ENCODE data around the gene AP4M1.
A peak's percentile ranks its signal among the peaks of the same experiment; 100 is the strongest.

Gene AP4M1, protein sequence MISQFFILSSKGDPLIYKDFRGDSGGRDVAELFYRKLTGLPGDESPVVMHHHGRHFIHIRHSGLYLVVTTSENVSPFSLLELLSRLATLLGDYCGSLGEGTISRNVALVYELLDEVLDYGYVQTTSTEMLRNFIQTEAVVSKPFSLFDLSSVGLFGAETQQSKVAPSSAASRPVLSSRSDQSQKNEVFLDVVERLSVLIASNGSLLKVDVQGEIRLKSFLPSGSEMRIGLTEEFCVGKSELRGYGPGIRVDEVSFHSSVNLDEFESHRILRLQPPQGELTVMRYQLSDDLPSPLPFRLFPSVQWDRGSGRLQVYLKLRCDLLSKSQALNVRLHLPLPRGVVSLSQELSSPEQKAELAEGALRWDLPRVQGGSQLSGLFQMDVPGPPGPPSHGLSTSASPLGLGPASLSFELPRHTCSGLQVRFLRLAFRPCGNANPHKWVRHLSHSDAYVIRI

DNA sequence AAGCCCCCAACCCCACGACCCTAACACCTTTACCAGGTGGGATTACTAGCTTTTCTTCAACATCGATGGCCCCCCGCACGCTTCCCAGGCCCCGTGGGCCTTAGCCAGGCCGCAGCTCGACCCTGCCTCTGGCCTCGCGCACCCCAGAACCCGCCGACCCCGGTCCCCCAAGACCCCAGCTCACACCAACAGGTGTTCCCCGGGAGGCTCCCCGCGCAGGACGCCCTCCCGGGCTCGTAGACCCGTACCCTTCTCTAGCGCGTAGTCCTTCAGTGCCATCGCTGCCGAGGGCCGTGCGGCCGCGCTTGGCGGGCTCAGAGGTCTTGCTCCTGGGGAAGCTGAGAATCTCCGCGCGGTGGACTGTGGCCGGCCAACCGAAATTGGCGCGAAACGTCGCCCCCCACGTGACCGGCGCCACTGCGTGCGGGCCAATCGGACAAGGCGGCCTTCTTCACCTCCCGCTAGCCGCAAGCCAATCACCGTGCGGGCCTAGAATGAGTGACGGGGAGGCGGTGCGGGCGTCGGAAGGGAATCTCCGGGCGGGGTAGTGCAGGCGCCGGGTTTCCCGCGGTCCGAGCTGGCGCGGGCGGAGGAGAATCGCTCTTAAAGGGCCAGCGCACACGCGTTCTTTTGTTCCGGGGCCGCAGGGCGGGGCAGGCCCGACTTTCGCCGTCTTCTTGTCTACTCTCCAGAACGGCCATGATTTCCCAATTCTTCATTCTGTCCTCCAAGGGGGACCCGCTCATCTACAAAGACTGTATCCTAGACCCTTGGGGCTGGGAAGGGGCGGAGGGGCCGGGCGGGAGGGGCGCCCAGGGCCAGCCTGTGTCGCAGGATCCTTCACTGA is at the start of gene AP4M1, which contains the start of gene MCM7:
Gene AP4M1 (plus strand): TSS at position 628 of the 847 bp plus-strand sequence. CDS start 72 bp downstream, at position 700.
Gene MCM7 (minus strand): TSS at position 382 of the 847 bp plus-strand sequence. CDS start 103 bp downstream, at position 279.
- DNase-seq = peak; percentile 97

DNA sequence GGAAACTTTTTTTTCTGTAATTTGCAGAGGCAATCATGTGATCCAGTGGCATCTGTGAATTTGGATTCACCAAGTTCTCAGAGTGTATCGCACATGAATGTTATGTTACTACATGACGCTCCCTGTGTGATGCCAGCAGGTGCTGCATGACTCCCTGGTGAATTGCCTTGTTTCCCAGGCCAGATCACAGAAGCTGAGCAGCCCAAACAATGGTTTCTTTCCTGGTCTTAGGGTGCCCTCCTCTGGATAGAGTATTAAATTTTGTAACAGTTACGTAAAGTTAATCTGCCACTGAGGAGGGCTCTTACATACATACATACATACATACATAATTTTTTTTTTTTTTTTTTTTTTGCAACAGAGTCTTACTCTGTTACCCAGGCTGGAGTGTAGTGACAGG is 48.2 kb upstream of the AP4M1 start:
- DNase-seq = peak; percentile 53

DNA sequence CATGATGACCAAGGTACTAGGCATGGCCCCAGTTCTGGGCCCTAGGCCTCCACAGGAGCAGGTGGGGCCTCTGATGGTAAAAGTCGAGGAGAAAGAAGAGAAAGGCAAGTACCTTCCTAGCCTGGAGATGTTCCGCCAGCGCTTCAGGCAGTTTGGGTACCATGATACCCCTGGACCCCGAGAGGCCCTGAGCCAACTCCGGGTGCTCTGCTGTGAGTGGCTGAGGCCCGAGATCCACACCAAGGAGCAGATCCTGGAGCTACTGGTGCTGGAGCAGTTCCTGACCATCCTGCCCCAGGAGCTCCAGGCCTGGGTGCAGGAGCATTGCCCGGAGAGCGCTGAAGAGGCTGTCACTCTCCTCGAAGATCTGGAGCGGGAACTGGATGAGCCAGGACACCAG is 44.4 kb upstream of the AP4M1 start:
- DNase-seq = no peak

DNA sequence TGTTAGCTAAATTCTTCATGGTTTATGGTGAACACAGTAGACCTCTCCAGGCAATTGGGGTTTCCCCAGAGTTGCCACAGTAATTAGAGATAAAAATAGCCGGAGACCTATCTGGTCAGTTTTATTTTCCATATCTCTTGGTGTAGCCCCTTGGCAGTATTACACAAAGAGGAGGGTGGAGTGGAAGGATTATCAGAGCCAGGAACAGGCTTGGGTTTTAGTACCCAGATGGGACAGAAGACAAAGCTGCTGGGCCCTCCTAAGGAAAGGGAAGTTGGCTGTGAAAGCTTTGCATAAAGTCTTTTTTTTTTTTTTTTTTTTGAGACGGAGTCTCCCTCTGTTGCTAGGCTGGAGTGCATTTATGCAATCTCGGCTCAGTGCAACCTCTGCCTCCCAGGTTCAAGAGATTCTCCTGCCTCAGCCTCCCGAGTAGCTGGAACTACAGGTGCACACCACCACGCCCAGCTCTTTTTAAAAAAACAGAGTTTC is 42.1 kb upstream of the AP4M1 start:
- DNase-seq = no peak

DNA sequence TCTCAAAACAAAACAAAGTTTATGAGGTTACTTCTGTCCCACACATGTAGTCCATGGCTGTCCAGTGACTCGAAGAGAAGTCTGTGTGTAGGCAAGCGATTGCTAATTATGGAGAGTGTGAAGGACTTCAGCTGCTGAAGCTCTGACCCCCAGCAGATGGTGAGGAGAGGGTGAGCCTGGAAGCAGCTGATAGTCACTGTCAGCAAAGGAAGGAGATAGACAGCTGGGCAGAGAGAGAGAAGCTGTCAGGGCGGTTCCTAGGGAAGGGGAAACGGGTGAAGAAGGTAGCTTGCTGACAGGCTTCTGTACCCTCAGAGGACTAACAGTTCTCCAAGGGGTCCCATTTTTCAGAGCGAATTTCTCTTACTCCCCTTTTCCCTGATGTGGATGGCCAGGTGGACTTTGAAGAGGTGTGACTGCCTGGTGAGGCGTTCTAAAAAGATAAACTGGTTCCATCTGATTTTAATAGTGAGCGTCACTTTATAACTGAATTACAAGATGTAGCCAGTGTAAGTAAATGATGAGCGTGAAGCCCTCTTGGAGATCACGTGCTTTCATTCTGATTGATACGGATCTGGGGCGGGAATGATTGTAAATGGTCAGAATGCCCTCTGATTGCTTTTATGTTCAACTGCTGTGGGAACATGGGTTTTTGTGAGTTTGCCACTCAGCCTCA is 39.8 kb upstream of the AP4M1 start:
- no peak for DNase-seq

DNA sequence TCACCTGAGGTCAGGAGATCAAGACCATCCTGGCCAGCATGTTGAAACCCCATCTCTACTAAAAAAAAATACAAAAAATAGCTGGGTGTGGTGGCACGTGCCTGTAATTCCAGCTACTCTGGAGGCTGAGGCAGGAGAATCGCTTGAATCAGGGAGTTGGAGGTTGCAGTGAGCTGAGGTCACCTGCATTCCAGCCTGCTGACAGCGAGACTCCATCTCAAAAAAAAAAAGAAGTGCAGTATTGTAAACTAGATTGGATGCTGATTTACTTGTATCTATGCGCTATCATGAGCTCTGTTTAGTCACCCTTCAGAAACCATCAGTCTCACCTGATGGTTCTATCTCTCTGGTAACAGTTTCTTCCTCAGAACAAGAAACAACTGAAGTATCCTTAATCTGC is 38.1 kb upstream of the AP4M1 start:
- DNase-seq = no peak

DNA sequence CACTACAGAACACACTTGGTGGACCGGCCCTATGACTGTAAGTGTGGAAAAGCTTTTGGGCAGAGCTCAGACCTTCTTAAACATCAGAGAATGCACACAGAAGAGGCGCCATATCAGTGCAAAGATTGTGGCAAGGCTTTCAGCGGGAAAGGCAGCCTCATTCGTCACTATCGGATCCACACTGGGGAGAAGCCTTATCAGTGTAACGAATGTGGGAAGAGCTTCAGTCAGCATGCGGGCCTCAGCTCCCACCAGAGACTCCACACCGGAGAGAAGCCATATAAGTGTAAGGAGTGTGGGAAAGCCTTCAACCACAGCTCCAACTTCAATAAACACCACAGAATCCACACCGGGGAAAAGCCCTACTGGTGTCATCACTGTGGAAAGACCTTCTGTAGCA is 37.3 kb upstream of the AP4M1 start:
- DNase-seq = no peak

DNA sequence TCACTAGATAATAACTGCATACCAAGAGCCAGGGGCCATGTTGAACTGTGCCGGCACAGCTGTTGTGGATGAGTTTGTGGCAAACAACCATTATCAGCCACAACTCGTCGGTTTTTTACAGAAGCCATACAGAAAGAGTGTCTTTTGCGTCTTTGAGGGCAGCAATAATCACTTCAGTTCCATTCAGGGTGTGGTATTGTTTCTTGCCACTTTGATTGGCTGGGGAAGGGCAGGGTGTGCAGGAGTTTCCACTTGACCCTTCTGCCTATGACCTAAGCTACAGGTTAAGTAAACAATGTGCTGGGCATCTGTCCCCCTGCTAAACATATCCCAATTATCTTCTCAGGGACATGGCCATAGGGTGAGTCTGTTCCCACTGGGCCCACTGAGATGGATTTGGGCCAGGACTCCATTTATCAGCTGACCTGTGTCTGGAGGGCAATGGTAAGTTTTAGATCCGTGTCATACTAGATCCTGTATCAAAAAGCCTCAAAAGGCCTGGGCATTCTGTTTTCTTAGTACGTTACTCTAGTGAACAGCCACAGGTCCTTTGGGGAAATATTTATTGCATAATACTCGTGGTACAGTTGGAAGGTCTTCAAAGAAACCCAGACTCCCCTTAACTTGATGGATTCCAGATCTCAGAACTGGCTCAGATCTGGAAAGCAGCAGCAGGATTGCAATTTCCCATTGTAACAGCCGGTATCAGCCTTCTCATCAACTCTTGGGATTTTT is 35.8 kb upstream of the AP4M1 start:
- no peak for DNase-seq

DNA sequence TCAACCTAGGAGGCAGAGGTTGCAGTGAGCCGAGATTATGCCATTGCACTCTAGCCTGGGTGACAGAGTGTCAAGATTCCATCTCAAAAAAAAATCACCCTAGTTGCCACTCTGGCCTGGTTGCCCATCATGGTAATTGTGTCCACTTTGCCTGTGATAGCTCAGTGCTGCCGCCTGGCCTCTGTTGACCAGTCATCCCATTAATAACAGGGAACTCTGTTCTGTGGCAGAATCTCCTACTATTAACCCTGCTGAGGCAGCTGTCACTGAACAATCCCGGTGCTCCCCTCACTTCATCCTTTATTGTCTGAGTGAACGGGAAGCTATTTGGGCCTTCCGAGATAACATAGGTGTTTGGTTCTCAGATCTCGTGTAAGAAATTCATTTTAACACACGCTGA is 34.5 kb upstream of the AP4M1 start:
- no peak for DNase-seq

DNA sequence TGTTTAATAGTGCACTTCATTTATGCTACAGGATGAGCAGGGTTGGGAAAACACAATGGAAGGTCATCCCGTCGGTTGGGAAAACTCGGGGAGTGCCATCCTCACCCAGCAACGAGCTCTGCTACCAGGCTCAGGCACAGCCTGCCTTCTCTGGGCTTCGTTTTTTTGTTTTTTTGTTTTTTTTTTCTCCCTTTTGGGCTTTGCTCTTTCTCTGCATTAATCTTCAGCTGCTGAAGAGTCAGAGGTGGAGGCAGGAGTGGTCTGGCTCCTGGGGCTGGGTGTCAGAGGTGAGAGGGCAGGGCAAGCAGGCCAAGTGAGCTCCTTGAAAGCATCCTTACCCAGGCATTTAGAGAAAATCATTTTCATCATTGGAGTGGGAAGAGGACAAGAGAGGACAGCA is 31.5 kb upstream of the AP4M1 start:
- no peak for DNase-seq

DNA sequence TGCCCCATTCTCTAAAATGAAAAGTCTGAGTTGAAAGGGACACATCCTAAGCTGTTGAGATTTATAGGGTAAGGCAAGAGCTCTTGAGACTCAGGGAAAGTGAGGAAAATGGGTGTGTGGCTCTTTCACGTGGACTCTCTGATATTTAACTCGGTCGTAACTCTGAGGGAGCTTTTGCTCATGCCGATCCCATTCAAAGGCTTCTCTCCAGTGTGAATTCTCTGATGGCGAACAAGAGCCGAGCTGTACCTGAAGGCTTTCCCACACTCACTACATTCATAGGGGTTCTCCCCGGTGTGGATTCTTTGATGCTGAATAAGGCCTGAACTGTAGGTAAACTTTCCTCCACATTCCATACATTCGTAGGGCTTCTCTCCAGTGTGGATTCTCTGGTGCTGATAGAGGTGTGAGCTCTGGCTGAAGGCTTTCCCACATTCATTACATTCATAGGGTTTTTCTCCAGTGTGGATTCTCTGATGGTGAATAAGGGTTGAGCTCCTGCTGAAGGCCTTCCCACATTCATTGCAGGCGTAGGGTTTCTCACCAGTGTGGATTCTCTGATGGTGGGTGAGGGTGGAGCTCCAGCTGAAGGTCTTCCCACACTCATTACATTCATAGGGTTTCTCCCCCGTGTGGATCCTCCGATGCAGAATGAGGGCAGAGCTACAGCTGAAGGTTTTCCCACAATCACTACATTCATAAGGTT is 30.3 kb upstream of the AP4M1 start:
- no peak for DNase-seq

DNA sequence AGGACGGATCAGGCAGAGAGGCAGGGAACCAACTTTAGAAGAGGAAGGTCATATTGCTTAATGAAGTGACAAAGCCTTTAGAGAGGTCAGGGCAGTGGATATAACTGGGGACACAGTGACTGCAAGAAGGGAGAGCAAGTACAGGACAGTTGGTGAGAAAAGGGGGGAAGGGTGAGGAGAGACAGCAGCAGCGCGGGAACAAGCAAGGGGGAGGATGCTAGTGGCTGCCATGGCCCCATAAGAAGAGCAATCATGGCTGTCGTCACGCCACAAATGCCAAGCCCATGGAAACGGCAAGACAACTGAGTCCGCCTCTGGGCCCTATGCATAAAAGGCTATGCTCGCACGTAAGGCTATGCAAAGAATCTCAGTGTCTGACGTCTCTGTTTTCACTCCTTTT is 29.0 kb upstream of the AP4M1 start:
- no peak for DNase-seq

DNA sequence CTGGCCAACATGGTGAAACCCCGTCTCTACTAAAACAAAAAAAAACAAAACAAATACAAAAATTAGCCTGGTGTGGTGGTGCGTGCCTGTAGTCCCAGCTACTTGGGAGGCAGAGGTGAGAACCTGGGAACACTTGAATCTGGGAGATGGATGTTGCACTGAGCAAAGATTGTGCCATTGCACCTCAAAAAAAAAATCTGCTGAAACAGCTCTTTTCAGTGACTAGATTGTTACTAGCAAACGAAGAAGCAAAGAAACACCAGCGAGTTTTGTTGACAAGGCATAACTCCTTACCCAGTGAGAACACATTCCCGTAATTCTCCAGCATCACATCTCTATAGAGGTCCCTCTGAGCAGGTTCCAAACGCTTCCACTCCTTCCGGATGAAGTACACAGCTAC is 26.6 kb upstream of the AP4M1 start:
- DNase-seq = no peak

DNA sequence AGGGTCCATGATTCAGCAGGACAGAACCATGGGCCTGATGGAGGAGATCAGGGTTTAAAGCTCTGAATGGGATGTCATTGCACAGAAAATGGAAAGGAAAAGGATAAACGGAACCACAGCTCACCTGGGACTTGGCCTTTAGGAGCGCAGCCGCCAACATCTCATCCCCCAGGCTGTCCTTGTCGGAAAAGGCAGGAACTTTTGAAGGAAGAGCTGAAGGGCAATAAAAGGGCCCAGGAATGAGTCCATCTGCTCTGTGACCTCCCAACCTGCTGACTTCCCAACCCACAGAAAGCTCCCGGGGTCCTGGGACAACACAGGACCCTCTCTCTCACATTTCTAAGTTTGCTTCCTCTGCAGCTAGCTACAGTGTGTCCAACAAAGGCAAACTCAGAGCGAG is 26.0 kb upstream of the AP4M1 start:
- DNase-seq = no peak

DNA sequence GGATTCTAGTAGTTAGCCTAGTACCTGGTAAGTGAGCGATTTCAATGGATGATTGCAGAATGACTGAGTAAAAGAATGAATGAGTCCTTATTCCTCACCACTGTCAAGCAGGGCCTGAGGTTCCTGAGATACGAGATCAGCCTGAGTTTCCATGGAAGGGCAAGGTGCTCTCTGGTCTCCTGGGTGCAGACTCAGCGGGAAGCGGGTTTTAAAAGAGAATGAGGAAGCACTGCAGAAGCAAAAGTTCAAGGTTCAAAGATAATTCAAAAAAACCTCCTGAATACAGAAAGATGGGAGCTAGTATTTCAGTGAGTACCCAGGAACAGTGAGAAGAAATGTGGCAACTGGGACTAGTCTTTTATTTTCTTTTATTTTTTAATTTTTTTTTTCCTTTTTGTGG is 24.2 kb upstream of the AP4M1 start:
- DNase-seq = no peak

DNA sequence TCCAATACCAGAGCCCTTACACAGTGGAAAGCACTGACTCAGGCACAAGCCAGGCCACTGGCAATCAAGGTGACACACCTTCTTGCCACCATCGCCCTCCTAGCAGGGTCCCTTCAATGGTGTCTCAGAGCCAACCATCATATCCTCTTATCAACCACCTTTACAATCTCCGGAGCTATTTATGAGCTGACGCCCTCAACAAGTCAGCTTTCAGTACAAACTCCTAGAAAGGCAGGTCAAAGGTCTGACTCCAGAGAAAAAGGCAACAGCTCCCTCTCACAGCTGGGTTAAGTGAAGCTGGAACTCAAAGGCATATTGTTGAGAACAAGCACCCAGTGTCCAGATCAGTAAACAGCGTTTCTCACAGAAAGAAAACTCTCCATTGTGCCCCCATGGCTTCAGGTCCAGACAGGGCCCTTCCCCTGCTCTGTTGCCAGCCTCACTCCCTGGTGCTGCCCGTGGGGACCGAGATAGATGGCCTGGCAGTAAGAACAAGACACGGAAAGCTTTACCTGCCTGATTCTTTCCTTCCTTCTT is 22.4 kb upstream of the AP4M1 start:
- DNase-seq = no peak

DNA sequence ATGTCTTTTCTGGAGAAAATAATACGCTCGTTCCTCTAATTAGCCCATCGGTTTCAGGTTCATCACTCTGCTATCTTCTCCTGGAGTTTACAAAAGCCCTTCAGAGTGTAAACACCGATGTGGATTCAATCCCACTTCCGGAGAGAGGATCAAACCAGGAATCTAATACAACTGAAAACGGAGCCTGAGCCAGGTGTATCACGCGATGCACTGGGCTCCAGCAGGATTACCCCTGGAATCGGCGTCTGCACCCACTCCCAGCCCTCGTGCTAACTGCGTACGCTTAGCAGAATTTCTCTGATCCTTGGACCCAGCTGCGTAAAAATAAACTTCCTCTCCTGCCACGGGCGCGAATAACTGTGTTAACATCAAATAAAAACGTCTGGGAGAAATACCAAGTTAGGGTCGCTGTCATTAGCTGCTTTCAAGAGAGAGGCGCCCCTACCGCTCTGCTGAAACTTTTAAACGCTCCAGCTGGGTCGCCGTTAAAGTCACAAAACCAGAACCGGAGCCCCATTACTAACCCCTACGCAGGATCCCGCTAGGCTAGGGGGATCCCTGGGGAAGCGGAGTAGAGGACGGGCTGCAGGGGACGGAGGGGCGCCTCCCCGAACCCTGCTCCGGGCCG is 20.4 kb upstream of the AP4M1 start:
- DNase-seq = no peak

DNA sequence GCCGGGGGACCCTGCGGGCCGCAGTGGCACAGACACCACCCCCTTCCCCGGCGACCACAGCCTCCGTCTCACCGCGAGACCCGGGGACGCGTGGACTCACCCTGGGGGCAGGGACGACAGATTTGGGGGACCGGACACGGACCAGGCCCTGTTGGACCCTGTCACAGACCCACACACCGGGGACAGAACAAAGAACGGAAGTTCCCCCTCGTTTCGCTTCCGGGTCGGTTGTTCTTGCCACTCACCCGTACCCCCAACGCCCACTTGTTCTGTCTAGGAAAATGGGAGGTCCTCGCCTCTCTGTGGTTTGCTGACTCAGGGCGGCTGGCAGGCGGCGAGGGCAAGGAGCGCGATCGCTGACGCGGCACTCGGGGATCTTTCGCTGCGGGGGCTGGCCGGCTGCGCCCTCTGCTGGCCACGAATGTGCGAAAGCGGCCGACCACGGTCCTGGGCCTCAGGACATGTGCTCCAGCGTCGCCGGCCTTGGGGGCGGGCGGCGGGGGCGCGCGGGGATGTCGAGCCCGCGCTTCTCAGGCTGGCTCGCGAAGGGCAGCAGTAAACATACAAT is 19.8 kb upstream of the AP4M1 start, which contains the start of gene ZNF3:
Gene ZNF3 (minus strand): TSS at position 189 of the 568 bp plus-strand sequence. CDS start 4,366 bp downstream, outside the sequence.
- DNase-seq = peak; percentile 99

DNA sequence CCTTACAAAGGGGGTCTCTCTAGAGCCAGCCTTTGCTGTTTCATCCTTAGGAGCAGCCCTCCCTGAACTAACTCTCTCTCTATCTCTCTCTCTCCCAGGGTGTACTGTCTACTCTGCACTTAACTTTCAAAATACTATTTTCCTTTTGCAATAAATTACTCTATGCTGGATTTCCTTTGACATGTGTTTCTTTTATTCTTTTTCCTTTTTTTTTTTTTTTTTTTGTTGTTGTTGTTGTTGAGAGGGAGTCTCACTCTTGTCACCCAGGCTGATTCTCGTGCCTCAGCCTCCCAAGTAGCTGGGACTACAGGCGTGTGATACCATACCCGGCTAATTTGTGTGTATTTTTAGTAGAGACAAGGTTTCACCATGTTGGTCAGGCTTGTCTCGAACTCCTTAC is 18.5 kb upstream of the AP4M1 start:
- no peak for DNase-seq

DNA sequence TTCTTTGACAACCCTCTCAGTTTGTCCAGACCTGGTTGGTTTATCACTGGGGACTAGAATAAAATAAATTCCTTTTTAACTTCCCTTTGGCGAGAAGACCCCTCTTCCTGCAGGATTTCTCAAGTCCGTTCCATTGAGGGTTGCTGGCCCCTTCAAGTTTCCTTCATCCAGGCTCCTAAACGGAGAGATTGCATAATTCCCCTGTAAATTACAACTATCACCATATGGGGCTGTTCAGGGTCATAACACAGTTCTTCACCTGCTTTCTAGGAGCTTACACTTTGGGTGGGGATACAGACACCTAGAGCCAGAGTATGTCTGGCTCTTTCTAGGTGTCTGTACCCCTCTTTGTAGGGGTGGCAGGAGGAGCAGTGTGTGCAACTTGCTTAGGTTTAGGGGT is 15.9 kb upstream of the AP4M1 start:
- DNase-seq = no peak

Measured in CD4-positive, alpha-beta T cell treated with Interleukin-21 for 1 hour (primary cell).